HFFc6 (cell line): ENCODE results near the gene TLE4. TPM values are rescaled to one million over a fixed set of nuclear protein-coding genes. Genes with fewer than 3 reads are reported as not detected.

Experiments
- DNase-seq: peaks from one replicate; pipeline ENCODE4 v3.0.0-alpha.2; 2018
- H3K27ac Mint-ChIP-seq: 2 replicates; pipeline ENCODE4 v1.8.0; 2020; ENCODE audit warnings: mild to moderate bottlenecking, mixed read lengths
- H3K27me3 Mint-ChIP-seq: 2 replicates; pipeline ENCODE4 v1.8.0; 2021; ENCODE audit warnings: mild to moderate bottlenecking, moderate library complexity, mixed read lengths; ENCODE audit not compliant: insufficient read depth
- H3K36me3 Mint-ChIP-seq: 2 replicates; pipeline ENCODE4 v1.8.0; 2021; ENCODE audit warnings: low read depth, mixed read lengths
- H3K4me1 Mint-ChIP-seq: 2 replicates; pipeline ENCODE4 v1.8.0; 2020; ENCODE audit warnings: low read depth, mixed read lengths
- H3K4me3 Mint-ChIP-seq: 2 replicates; pipeline ENCODE4 v1.8.0; 2020; ENCODE audit warnings: mild to moderate bottlenecking, moderate library complexity, mixed read lengths
- H3K9me3 Mint-ChIP-seq: 2 replicates; pipeline ENCODE4 v1.8.0; 2020; ENCODE audit warnings: mild to moderate bottlenecking, mixed read lengths
- CTCF ChIP-seq: fragments of 200-600 bp; sonication (generic); IDR thresholded peaks from 2 replicates; pipeline ENCODE4 v1.5.0; 2021; ENCODE audit warnings: antibody characterized with exemption, mild to moderate bottlenecking
- total RNA-seq, 6 experiments: library from RNA; stranded (reverse); fragmentation: NEBNext Ultra II Directional; extraction: Animal tissue kit (Norgen Biotek cat#: 25700); gene quantifications; 2 replicates in 1 of 6; 3 replicates in 5 of 6; pipeline ENCODE4 v1.2.3, GENCODE V29; 2021

The TLE4 gene
- total RNA-seq, 6 experiments from 2014 or later, result 126 to 186 (median 139) TPM

- Mint-ChIP-seq H3K9me3 (no peaks in the 10 kb centered on the region), H3K36me3 (no peaks in the 10 kb centered on the region), H3K27ac (no peak overlapping the region), H3K4me3 (no peak overlapping the region), H3K27me3 (peaks cover 16% of the 10 kb centered on the region), H3K4me1 (peaks cover 21% of the 10 kb centered on the region)
- DNase-seq, result no peak
- no peak for TF ChIP-seq CTCF
Measured at GRCh38 chr9:79769476-79770275, 197.9 kb downstream of the TLE4 start.

GRCh38 chr9:79774356-79774755 is 202.6 kb downstream of the TLE4 start:
- no peak for DNase-seq
- Mint-ChIP-seq H3K27me3 (peaks cover 16% of the 10 kb centered on the region), H3K27ac (no peak overlapping the region)

More at GRCh38 chr9:79774356-79774755, 202.6 kb downstream of the TLE4 start:
- no peak overlapping the region for H3K4me3 Mint-ChIP-seq
- no peaks in the 10 kb centered on the region for H3K9me3 Mint-ChIP-seq
- TF ChIP-seq CTCF, result no peak
- no peaks in the 10 kb centered on the region for H3K36me3 Mint-ChIP-seq
- H3K4me1 Mint-ChIP-seq, result no peaks in the 10 kb centered on the region
